Body of pancreas (tissue), 4 donors: ENCODE measurements around the gene TMEM92. TPM values are rescaled to one million over a fixed set of nuclear protein-coding genes. Genes with fewer than 3 reads are reported as not detected.
"Not testable (repeated sequence)": the region's sequence is repeated elsewhere in the genome, so short reads cannot be mapped to it uniquely, and the experiment has no call there.

Experiments used
- ATAC-seq: fragments of 150-250 bp; one replicate; pipeline ENCODE4 v1.9.1; 2016
- DNase-seq, 4 donors: peaks; one replicate each; pipeline ENCODE4 v3.0.0-alpha.2; 2019
- H3K27ac ChIP-seq, 4 donors: fragments of 200-600 bp; sonication (generic); 1 replicate in 3 of 4; 2 replicates in 1 of 4; pipeline versions ENCODE4 v1.5.1 to v1.6.1; 2016 to 2019; ENCODE audit warnings: mild to moderate bottlenecking in 1 of 4, mixed read lengths in 1 of 4, moderate library complexity in 1 of 4
- H3K27me3 ChIP-seq, 2 donors: fragments of 200-600 bp; sonication (generic); one replicate each; pipeline ENCODE4 v1.6.0; 2016; ENCODE audit warnings: mild to moderate bottlenecking in 1 of 2
- H3K36me3 ChIP-seq, 2 donors: fragments of 200-600 bp; sonication (generic); replicated peaks in 1 of 2; 2 replicates each; pipeline ENCODE4 v1.5.1; 2016; ENCODE audit warnings: low read depth in 2 of 2; ENCODE audit not compliant: insufficient read depth in 1 of 2
- H3K4me1 ChIP-seq: fragments of 200-600 bp; sonication (generic); one replicate; pipeline ENCODE4 v1.6.0; 2016
- H3K4me3 ChIP-seq, 2 donors: fragments of 200-600 bp; sonication (generic); 1 replicate in 1 of 2; 2 replicates in 1 of 2; pipeline ENCODE4 v1.5.1; 2016 to 2019
- H3K9me3 ChIP-seq, 3 donors: fragments of 200-600 bp; sonication (generic); 1 replicate in 2 of 3; 2 replicates in 1 of 3; pipeline ENCODE4 v1.5.1; 2016
- POLR2A ChIP-seq, 3 donors: fragments of 450-650 bp; IDR thresholded peaks; one replicate each; pipeline ENCODE4 v1.6.1; 2016; ENCODE audit warnings: antibody characterized with exemption in 3 of 3, mild to moderate bottlenecking in 2 of 3
- WGBS, 2 donors: methylation state at CpG; one replicate each; pipeline ENCODE4 v1.1.5; 2017; 5-methylcytosine and 5-hydroxymethylcytosine counted together
- intact Hi-C: fragments of 100-400 bp; cut with DNase I; formaldehyde crosslinking; loops from one replicate; pipeline ENCODE4 v1.15.1; 2023
- total RNA-seq, 2 donors: library from RNA; depleted of rRNA; stranded (reverse); fragments of >200 nt; gene quantifications; one replicate each; pipeline ENCODE4 v1.1.0, GENCODE V29; 2016
- TF ChIP-seq, protein P1 (sequence below), 7 experiments: fragments of 450-650 bp in 4 of 7; fragments of 200-600 bp in 3 of 7; sonication (generic) in 3 of 7; IDR thresholded peaks; one replicate each; pipeline ENCODE4 v1.5.1; 2016 to 2019; ENCODE audit warnings: antibody characterized with exemption in 7 of 7

The TMEM92 gene
- total RNA-seq, 2 donors from 2014 or later, result not detected

DNA sequence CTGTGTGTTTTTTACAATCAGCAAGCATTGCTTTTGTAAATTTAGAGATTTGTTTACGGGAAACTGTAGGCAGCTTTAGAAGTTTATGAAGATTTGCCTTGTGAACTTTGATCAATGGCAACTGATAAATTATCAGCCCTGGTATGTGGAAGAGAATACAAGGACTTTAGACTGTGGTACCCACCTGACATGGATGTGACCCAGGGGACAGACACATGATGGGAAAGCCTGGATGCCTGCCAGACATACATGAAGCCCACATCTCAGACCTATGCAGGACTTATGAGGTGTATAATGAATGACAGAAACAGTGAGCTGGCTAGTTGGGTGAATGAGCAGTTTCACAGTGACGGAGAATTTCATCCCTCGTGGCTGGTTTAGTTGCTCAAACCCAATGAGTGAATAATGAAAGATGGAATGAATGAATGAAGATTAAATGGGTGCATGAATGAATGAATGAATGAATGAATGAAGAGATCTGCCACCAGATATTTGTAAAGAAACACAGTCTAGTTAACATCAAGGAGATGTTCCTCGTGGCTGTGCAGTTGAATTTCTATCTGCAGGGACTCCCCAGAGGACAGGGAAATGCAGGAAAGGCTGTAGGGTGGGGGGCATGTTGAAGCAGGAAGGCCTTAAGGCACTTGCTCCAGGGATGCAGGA is 7.6 kb downstream of the TMEM92 start:
- 54% methylated on average over 4 of the region's 4 CpGs for WGBS, 2 donors
- H3K36me3 ChIP-seq, result no peaks in the 10 kb centered on the region
- intact Hi-C loops, result no loop called here
- no peak overlapping the region for H3K4me3 ChIP-seq
- H3K4me1 ChIP-seq, result no peaks in the 10 kb centered on the region
- DNase-seq (no peak), ATAC-seq (no peak)
- H3K27me3 ChIP-seq, result no peaks in the 10 kb centered on the region
- no peak overlapping the region for H3K27ac ChIP-seq
- no peaks in the 10 kb centered on the region for H3K9me3 ChIP-seq
- no peak for TF ChIP-seq POLR2A (IDR thresholded peaks at IDR 0.05)
- TF ChIP-seq, protein P1, sequence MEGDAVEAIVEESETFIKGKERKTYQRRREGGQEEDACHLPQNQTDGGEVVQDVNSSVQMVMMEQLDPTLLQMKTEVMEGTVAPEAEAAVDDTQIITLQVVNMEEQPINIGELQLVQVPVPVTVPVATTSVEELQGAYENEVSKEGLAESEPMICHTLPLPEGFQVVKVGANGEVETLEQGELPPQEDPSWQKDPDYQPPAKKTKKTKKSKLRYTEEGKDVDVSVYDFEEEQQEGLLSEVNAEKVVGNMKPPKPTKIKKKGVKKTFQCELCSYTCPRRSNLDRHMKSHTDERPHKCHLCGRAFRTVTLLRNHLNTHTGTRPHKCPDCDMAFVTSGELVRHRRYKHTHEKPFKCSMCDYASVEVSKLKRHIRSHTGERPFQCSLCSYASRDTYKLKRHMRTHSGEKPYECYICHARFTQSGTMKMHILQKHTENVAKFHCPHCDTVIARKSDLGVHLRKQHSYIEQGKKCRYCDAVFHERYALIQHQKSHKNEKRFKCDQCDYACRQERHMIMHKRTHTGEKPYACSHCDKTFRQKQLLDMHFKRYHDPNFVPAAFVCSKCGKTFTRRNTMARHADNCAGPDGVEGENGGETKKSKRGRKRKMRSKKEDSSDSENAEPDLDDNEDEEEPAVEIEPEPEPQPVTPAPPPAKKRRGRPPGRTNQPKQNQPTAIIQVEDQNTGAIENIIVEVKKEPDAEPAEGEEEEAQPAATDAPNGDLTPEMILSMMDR (IDR thresholded peaks at IDR 0.05), result no peak

DNA sequence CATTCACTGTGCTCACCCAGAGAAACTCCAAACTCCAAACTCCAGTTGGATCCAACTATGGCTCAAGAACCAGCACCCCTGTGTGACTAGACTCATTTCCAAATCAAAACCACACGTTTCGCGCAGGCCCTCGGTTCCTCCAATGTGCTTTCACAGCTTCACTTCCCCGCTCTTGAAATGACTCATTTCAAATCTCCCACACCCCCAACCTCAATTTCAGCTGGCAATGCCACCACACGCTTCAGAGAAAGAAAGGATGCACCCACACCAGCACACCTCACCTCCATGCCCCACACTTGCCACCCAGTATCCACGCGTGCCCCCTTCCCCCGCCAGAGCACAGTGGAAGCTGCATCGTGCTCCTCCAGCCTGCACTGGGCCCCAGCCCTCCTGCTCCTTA is 9.0 kb downstream of the TMEM92 start:
- Histone ChIP-seq H3K9me3 (no peaks in the 10 kb centered on the region), H3K27ac (no peak overlapping the region), H3K4me3 (no peak overlapping the region), H3K4me1 (no peaks in the 10 kb centered on the region), H3K36me3 (no peaks in the 10 kb centered on the region), H3K27me3 (no peaks in the 10 kb centered on the region)
- intact Hi-C loops, result no loop called here
- TF ChIP-seq POLR2A (IDR thresholded peaks at IDR 0.05), result no peak
- TF ChIP-seq, protein P1 (IDR thresholded peaks at IDR 0.05), result no peak
- DNase-seq, result no peak
- ATAC-seq, result no peak
- WGBS, 2 donors, result 66 to 80% methylated on average over 10 of the region's 10 CpGs

DNA sequence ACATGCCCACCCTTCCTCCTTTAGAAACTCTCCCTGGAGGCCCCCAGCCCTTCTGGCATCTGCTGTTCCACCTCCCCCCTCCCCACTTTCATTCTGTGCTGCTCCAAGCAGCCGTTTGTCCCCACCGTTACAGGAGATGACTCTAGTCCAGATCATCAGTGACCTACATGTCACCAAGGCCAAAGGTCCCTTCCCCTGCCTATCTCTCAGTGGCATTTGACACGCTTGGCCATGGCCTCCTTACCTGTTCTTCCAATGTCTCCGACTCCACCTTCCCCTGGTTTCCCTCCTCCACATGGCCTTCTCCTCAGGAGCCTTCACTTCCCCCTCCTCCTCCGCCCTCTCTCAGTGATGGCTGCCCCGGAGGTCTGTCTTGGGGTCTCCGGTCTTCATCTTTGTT is 9.4 kb downstream of the TMEM92 start:
- Histone ChIP-seq H3K27ac (no peak overlapping the region), H3K9me3 (no peaks in the 10 kb centered on the region), H3K27me3 (no peaks in the 10 kb centered on the region), H3K4me3 (no peak overlapping the region), H3K4me1 (no peaks in the 10 kb centered on the region), H3K36me3 (no peaks in the 10 kb centered on the region)
- ATAC-seq (no peak), DNase-seq (no peak)
- 65 to 75% methylated on average over 7 of the region's 7 CpGs for WGBS, 2 donors
- TF ChIP-seq POLR2A (IDR thresholded peaks at IDR 0.05), result no peak
- TF ChIP-seq, protein P1 (IDR thresholded peaks at IDR 0.05), result no peak
- intact Hi-C loops, result no loop called here

DNA sequence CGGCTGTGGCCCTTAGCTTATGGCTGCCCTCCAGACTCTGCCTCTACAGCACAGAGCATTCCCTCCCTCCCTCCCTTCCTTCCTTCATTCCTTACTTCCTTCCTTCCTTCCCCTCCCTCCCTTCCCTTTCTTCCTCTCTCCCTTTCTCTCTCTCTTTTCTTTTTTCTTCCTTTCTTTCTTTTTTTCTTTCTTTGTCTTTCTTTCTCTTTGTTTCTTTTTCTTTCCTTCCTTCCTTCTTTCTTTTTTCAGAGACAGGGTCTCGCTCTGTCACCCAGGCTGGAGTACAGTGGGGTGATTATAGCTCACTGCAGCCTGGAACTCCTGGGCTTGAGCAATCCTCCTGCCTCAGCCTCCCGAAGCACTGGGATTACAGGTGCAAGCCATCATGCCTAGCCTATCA is 11.7 kb downstream of the TMEM92 start:
- no peaks in the 10 kb centered on the region for H3K4me1 ChIP-seq

DNA sequence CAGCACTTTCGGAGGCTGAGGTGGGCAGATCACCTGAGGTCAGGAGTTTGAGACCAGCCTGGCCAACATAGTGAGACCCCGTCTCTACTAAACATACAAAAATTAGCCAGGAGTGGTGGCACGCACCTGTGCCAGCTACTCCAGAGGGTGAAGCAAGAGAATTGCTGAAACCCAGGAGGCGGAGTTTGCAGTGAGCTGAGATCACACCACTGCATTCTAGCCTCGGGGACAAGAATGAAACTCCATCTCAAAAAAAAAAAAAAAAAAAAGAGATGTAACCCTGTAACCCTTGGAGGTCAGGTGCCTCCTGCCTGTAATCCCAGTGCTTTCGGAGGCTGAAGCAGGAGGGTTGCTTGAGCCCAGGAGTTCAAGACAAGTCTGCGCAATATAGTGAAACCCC is 13.0 kb downstream of the TMEM92 start:
- intact Hi-C loops, H3K36me3 ChIP-seq, H3K9me3 ChIP-seq, H3K4me1 ChIP-seq, ATAC-seq, H3K4me3 ChIP-seq, DNase-seq, H3K27ac ChIP-seq, H3K27me3 ChIP-seq: not testable (repeated sequence)
- WGBS, 2 donors, result 63 to 72% methylated on average over 7 of the region's 7 CpGs

More for the DNA sequence above, 11.7 kb downstream of the TMEM92 start:
- Histone ChIP-seq H3K36me3 (no peaks in the 10 kb centered on the region), H3K27ac (no peak overlapping the region), H3K27me3 (no peaks in the 10 kb centered on the region), H3K4me3 (no peak overlapping the region), H3K9me3 (no peaks in the 10 kb centered on the region)
- 70 to 76% methylated on average over 3 of the region's 3 CpGs for WGBS, 2 donors
- no peak for ATAC-seq
- intact Hi-C loops, result no loop called here
- no peak for DNase-seq
- TF ChIP-seq POLR2A (IDR thresholded peaks at IDR 0.05), result no peak
- TF ChIP-seq, protein P1 (IDR thresholded peaks at IDR 0.05), result no peak
